GM10847 (cell line): Measurements from ENCODE around the gene TMEM184C.

Source experiments
- POLR2A ChIP-seq: IDR thresholded peaks from 2 replicates; pipeline ENCODE4 v1.6.1; 2011; ENCODE audit not compliant: insufficient read length; ENCODE audit errors: extremely low read depth

Gene TMEM184C

GRCh38 chr4:147591106-147591505 is 26.1 kb upstream of the TMEM184C start:
- no peak for TF ChIP-seq POLR2A

- no peak for TF ChIP-seq POLR2A
These were observed 23.1 kb upstream of the TMEM184C start for GRCh38 chr4:147594107-147594506.

- TF ChIP-seq POLR2A, result no peak
These were observed 22.6 kb upstream of the TMEM184C start for GRCh38 chr4:147594578-147594977.

- no peak for TF ChIP-seq POLR2A
These were observed 20.8 kb upstream of the TMEM184C start for GRCh38 chr4:147596377-147596776.

- TF ChIP-seq POLR2A, result no peak
These were observed 20.2 kb upstream of the TMEM184C start for GRCh38 chr4:147596981-147597380.

GRCh38 chr4:147597561-147597960 is 19.6 kb upstream of the TMEM184C start:
- no peak for TF ChIP-seq POLR2A

GRCh38 chr4:147599206-147599605 is 18.0 kb upstream of the TMEM184C start:
- no peak for TF ChIP-seq POLR2A

GRCh38 chr4:147599769-147600168 is 17.4 kb upstream of the TMEM184C start:
- TF ChIP-seq POLR2A, result no peak

GRCh38 chr4:147605499-147605898 is 11.7 kb upstream of the TMEM184C start:
- TF ChIP-seq POLR2A, result no peak

GRCh38 chr4:147607471-147607870 is 9.7 kb upstream of the TMEM184C start:
- TF ChIP-seq POLR2A, result no peak

GRCh38 chr4:147610686-147611085 is 6.5 kb upstream of the TMEM184C start:
- no peak for TF ChIP-seq POLR2A

- TF ChIP-seq POLR2A, result no peak
These were observed 386 bp upstream of the TMEM184C start for GRCh38 chr4:147616849-147617172.

GRCh38 chr4:147617841-147618691 is 869 bp downstream of the TMEM184C start:
- no peak for TF ChIP-seq POLR2A

- TF ChIP-seq POLR2A, result no peak
These were observed 3.1 kb downstream of the TMEM184C start for GRCh38 chr4:147620315-147620714.

GRCh38 chr4:147625733-147626132 is 8.5 kb downstream of the TMEM184C start:
- TF ChIP-seq POLR2A, result no peak

- TF ChIP-seq POLR2A, result no peak
These were observed 9.7 kb downstream of the TMEM184C start for GRCh38 chr4:147626903-147627302.

- TF ChIP-seq POLR2A, result no peak
These were observed 11.2 kb downstream of the TMEM184C start for GRCh38 chr4:147628415-147628814.
